Pons (tissue), 1 donor: ENCODE data around the gene SHC3.

Experiments used
- DNase-seq: peaks from one replicate; pipeline ENCODE4 v3.0.0-alpha.2; 2016; ENCODE audit warnings: low spot score

SHC3 gene

DNA sequence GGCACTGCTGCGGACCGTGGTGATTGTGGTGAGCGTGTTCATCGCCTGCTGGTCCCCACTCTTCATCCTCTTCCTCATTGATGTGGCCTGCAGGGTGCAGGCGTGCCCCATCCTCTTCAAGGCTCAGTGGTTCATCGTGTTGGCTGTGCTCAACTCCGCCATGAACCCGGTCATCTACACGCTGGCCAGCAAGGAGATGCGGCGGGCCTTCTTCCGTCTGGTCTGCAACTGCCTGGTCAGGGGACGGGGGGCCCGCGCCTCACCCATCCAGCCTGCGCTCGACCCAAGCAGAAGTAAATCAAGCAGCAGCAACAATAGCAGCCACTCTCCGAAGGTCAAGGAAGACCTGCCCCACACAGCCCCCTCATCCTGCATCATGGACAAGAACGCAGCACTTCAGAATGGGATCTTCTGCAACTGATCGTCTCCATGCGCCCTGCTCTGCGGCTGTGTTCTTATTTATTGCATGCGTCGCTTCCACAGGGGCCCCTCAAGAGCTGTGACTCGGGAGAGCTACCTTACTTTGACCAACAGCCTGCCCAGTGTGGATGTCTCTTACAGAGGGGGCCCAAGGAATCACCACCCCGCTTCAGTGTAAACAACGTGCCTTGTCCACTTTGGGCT lies 176.6 kb downstream of the SHC3 start:
- no peak for DNase-seq

DNA sequence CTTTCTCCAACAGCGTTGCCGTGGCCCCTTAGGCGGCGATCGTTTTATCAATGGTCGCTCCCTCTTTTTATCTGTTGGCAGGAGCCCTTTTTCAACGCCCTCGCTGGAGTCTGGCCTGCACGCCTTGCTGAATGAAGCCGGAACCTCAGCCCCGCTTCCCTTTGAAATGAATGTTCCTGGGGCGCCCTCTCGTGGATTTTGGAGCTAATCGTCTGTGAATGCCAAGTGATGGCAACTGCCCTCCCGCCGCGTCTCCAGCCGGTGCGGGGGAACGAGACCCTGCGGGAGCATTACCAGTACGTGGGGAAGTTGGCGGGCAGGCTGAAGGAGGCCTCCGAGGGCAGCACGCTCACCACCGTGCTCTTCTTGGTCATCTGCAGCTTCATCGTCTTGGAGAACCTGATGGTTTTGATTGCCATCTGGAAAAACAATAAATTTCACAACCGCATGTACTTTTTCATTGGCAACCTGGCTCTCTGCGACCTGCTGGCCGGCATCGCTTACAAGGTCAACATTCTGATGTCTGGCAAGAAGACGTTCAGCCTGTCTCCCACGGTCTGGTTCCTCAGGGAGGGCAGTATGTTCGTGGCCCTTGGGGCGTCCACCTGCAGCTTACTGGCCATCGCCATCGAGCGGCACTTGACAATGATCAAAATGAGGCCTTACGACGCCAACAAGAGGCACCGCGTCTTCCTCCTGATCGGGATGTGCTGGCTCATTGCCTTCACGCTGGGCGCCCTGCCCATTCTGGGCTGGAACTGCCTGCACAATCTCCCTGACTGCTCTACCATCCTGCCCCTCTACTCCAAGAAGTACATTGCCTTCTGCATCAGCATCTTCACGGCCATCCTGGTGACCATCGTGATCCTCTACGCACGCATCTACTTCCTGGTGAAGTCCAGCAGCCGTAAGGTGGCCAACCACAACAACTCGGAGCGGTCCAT lies 177.4 kb downstream of the SHC3 start:
- peak; percentile 85 for DNase-seq

DNA sequence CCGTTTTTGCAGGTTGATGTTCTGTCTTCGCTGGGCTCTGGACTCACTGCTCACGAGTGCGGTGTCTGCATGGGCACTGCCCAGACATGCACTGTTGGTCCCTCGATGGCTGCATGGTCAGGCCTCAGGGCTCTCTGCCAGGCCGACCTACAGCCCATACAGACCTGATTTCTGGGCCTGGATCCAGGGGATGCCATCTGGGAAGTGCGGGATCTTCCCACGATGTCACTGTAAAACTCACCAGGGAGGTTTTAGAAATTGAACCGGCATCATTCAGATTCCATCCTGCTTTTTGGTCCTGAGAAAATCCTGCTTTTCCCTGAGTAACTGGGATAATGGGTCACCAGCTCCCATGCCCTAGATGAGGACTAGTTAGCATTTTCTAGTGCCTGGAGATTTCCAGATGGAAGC lies 178.2 kb downstream of the SHC3 start:
- no peak for DNase-seq

DNA sequence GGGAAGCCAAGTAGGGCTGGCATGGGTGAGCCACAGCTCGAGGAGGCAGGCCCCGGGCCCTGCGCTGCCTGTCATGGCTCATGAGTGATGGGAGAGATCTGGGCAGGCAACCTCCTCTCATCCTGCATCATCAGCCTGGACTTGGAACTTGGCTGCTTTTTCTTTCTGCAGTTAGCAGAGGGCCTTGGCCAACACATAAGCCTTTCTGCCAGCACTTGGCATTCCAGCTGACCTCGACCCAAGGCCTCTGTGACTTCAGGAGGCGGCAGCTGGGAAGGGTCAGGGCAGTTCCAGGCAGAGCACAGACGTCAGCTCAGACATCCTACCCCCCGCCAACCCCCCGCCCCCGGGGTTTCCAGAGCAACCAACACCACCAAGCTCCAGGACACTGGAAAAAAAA lies 179.7 kb downstream of the SHC3 start:
- peak; percentile 44 for DNase-seq

DNA sequence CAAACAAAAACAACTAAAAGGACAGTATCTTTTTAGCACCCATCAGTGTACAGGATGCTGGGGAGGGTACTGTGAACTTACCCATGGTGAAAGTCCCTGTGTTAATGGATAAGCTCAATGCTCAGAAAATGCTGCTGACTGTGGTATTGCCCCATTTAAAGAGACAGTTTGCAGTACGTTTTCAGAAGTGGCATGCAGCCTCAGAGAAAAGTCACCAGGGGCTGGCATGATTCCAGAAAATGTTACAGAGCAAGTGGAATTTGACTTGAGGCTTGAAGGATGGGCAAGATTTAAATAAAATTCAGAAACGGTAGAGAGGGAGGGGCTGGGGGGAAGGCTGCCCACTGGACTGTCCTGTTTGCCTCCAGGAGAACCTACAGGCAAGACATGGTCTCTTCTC lies 180.1 kb downstream of the SHC3 start:
- DNase-seq = no peak

DNA sequence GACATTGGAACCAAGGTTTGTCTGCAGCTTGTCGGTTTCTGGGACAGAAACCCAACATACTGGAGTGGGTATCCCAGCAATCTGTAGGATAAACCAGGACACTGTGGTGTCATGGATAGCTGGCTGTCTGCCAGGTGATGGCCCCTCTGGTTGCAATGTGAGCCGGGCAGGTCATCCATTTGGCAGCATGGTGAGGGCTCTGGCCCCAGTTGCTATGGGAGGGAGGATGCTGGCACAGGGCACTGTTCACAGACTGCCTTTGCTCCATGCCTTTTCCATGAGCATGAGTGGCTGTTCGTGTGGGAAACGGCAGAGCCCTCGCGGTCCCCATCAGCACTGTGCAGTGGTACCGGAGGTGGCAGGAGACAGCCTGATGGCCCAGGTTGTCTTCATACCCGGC lies 181.0 kb downstream of the SHC3 start:
- DNase-seq = no peak

DNA sequence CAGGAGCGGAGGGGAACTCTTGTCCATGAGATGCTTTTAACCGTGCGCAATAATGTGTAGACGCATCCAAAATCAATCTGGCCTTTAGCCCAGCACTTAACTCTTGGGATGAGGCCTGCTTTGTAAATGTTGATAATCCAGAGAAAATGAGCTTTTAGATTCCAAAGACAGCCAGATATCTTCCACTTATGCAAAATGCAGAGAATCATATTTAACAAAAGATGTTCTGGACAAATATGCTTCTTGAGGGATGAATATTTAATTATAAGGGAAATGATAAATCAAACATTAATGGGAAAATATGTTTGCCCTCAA lies 181.7 kb downstream of the SHC3 start:
- no peak for DNase-seq

DNA sequence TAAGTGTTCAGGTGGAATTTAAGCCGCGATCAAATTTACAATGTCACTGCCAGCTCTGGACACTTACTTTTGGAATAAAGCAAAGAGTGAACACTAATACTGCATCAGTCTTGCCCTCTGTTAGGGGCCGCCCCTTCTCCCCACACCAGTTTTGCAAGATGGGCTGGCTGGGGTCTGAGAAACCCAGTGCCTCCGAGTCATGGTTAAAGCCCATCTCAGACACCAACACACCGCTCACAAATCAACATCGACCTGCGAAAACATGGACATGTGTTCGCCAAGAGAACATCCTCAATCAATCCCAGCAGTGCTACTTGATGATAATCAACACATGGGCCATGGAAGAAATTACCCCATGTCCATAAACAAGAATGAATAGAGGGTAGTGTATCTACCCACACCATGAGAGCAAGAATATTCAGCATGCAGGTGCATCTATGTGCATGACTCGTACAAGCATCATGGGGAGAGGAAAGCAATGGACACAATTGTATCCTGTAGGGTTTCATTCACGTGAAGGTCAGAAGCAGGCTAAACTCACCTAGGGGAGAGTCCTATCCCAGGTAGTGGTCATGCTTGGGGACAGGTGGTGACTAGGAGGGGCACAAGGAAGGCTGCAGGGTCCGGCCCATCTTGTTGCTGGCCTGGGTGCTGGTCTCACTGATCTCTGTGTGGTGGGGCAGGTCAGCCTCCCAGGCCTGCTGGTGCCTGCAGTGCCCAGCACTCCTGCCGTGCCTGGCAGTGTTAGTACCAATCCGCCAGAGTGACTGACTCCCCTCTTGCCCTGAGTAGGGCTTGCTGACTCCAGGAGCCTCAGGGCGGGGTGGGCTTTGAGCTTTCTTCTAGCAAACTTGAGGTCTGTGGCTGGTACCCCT lies 182.3 kb downstream of the SHC3 start:
- no peak for DNase-seq

DNA sequence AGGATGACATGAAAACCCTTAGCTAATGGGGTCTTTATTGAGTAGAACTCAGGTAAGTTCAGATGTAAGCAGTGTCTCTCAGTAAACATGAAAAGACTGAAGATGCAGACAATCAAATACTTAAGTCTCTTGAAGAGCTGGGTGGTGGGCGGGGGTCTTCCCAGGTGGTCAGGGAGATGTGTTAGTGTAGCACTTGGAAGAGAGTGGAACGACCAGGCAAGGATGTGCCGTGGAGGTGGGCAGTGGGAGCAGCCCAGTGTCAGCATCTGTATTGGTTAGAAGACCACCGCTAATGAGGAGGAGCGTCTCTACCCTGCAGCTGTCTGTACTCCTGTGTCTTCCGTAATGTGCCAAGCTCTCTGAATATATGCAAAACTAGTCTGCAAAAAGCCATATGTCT lies 183.0 kb downstream of the SHC3 start:
- DNase-seq = no peak

DNA sequence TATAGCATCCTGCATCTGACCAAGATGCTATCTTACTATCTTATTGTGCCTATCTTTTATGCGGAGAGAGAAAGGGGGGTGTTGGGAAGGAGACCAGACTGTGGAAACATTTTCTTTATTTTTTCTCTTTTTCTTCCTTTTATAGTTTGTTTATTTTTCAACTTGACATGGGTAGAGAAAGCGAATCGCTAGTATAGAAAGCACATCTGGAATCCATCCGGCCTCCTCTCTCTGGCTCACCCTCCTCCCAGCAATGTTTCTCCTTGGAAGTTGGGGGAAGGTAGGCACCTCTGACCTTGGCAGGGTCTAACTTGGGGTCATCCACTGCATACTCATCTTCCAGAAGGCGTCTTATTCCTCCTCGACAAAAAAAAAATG lies 183.4 kb downstream of the SHC3 start:
- no peak for DNase-seq

DNA sequence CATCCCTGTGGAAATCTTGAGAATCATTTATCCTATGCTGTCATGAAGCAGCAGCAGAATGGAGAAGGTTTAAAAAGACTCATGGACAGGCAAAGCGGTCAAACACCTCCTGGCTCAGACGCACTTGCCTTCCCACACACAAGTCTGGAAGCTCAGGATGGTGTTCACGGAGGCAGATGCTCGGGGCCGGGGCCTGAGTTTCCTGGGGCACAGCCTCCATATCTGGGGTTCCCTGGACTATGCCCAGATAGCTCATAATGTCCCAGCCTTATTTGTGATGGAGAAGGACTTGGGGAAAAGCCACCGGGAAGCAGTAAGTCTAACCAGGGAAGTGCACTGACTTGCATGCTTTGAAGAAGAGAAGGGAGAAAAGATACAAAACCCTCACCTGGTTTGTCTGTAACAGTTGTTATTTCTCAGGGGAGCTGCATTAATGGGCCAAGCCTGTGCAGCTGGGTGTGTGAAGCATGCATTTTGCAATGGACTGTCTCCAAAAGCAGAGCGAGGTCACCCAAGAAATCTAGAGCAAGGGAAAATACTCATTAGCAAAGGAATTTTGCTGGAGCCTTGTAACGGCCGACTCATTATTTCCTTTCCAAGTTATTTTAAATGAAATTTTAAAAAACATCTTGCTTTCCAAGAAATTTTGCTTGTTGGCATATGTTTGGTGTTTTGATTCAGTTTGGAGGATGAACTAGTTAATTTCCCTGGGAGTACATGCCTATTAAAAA lies 184.0 kb downstream of the SHC3 start:
- DNase-seq = no peak

DNA sequence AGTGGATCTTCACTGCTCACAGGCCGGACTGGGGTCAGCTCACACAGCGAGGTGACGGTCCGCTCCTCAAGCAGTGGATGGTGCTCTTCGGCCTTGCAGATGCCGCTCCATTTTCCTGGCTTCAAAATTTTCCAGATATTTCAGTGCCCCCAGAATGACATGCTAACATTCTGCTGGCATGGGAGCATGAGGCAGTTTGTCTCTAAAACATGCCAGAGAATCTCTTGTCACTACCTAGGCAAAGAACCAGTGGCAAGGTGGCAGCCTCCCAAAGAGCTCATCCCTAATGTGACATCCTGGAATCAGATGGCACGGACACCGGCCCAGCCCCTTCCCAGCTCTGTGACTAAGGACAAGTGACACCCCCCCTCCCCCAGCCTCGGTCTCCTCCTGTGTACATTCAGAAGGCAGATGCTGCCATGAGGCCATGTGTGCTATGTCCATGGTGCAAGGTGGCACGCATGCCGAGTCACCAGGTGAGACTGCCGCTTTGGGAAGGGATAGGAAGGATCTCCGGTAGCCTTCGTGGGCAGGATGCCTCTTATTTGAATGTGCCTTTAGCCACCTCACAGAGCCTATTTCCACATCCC lies 184.7 kb downstream of the SHC3 start:
- DNase-seq = no peak

DNA sequence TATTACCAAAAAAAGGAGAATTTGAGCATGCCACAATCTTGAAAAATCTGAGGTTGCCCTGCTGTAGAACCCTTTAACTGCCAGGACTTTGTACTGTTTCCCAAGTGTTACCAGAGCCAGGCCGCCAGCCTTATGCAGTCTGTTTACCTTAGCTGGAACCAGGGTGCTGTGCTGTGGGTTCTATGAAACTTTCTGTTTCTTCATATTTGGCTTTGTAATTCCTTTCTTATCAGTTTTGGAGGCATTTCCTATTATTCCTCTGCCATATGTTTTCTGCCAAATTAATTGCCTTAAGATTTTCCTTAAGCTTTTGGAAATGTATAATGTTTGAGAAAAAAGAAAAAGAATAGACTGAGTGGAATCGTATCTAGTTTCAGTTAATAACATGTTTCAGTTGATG lies 185.3 kb downstream of the SHC3 start:
- no peak for DNase-seq

DNA sequence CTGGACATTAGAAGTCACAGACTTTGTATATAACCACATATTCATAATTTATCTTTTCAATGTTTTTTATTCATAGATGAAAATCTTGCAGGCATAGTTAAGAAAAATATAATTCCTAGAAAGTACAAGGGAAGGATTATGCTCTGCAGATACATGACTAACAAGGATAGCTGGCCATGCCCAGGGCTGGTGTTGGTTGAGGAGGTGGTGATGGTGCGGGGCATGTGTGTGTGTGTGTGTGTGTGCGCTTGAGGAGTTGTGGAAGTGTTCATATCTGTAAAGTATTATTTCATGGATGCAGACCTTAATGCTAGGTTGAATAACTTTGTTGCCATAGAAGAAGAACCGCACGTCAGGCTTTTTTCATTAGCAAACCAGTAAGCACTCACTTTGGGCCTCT lies 186.1 kb downstream of the SHC3 start:
- DNase-seq = no peak

DNA sequence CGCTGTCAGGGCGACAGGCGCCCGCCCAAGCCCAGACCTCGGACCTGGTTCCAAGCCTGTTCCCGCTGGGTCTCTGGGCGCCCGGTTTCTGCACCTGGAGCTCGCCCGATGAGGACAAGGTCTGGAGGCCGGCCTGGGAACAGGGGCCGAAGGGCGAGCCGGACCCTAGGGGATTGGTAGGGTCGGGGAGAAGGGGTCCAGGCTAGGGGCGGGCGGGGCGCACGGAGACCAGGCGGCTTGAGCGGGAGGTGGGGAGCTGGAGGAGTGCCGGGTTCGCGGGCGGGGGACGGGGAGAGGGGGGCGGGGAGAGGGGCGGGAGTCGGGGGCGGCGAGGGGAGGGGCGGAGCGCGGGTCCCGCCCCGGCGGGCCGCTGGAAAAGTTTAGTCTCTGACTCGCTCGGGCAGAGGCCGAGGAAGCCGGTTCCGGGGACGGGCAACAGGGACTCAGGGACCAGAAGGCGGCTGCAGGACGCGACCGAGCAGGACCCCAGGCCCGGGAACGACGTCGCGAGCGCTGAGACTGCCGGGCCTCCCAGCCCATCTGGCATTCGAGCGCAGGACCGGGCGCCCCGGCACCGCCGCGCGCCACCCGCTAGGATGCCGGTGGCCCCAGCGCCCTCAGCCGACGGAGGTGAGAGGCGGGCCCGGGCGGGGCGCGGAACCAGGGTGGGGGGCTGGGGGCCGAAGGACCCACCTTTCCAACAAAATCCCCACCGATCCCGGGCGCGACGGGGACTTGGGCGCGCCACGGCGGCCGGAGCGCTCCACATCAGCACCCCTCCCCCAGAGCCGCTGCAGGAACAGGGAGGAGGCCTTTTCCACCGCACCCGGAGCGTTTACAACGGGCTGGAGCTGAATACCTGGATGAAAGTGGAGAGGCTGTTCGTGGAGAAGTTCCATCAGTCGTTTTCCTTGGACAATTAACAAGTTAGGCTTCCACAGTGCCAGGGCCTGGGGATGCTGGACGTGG lies 187.3 kb downstream of the SHC3 start, which contains the start of gene S1PR3:
TSS of gene S1PR3 (plus strand) at position 403 of the 969 bp plus-strand sequence. CDS start 9,733 bp downstream, outside the sequence.
- no peak for DNase-seq

DNA sequence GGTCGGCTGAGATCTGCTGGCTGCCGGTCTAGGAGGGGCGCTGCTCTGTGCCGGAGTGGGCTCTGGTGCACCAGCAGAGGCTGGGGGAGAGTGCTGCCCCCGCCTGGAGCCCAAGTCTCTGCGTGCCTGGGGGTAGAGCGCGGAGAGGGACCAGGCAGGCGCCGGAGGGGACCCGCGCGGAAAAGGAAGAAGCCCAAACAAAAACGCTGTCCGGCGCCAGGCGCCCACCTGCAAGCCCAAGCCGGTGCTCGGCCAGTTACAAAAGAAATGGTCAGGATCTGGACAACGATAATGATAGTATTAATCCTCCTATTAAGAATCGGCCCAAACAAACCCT lies 187.9 kb downstream of the SHC3 start:
- DNase-seq = no peak

DNA sequence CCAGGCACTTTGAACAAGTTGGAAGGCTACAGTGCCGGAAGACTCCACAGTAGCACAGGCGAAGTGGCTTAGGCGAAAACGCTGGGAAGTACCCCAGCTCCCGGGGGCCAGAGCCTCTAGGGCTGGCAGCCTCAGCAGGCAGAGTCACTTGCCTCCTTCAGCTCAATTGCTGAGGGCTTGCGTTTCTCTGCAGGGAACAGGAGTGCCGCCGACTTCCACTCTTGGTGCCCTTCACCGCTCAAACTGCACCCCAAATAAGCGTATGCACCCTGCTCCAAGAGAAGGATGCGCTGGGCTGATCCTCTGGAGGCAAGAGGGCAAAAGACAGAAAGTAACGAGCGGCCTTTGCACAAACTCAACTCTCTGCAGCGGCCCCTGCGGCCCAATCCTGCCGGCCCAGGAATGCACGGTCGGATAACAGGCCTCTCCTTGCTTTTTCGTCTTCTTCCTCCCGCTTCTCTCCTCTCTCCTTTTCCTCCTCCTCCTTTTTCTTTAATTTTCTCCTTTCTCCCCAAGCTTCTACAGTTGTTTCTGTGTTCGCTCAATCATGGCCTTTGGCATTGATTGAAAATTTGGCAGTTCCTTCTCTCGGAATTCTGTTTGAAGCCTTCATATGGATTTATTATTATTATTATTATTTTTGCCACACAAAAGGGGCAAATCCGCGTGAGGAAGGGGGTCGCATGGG lies 188.4 kb downstream of the SHC3 start:
- DNase-seq = no peak

DNA sequence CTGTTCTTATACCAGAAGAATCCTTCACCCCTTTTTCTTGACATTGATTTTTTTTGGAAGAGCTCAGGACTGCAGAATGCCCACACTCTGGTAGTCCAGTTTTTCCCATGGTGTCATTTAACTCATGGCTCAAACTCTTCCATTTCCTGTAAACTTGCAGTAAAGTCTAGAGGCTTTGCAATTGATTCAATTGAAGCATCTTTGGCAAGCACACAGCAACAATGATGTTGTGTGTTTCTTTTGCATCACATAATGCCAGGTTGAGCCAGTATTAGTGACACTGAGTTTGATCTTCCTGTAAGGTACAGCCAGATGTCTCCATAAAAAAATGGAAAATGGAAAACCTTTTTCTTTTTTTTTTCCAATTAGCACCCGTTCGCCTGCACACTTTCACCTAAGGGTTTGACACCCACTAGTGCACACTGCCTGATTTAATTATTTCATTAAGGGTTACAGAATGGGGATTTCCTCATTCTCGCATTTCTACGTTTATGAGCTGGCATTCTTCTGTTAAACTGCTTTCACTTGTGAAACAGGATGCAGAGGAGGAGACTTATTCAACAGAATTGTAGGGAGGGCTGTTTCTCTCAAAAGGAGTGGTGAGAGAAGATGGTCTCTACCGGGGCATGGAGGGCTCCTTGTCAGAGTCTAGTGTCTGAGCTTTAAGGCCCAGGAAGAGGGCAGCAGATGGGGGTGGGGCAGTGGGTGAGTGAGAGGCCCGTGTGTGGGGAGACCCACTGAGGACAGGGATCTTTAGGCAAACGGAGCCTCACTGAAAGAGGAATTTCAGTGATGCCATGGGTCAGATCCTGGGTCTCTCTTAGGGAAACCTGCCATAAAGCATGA lies 189.6 kb downstream of the SHC3 start:
- DNase-seq = no peak

DNA sequence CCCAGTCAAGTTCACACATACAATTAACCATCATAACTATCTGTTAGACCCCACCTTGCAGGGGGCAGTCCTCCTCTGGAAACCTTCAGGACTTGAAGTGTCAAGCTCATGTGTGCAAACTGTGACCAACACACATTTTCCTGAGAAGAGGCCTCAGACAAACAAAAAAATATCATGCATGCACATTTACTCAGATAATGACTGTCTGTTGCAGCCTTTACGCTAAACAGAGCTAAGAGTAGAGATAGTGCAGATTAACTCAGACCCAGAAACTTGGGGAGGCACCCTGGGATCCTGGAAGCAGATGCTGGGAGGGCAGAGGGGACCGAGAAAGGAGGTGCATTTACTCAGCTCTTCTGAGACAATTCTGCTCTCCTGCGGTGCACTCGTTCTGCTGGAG lies 191.0 kb downstream of the SHC3 start:
- no peak for DNase-seq
